GM11168 (cell line): Measurements from ENCODE around the gene PRTG.
"Not testable (repeated sequence)": the region's sequence is repeated elsewhere in the genome, so short reads cannot be mapped to it uniquely, and the experiment has no call there.

Experiments used
- in situ Hi-C: fragments of 300-500 bp; cut with MboI; formaldehyde crosslinking; loops from one replicate; pipeline ENCODE4 v1.12.0; 2022; ENCODE audit warnings: low sequenced_read_pairs; ENCODE audit not compliant: unreplicated experiment

PRTG gene

GRCh38 chr15:55707951-55708350, 35.0 kb downstream of the PRTG start:
- in situ Hi-C loops, result no loop called here

GRCh38 chr15:55707518-55707917, 35.4 kb downstream of the PRTG start:
- in situ Hi-C loops, result no loop called here

- in situ Hi-C loops, result no loop called here
These were observed 39.1 kb downstream of the PRTG start for GRCh38 chr15:55703873-55704301.

GRCh38 chr15:55700876-55701275, 42.1 kb downstream of the PRTG start:
- in situ Hi-C loops, result no loop called here

- in situ Hi-C loops, result no loop called here
These were observed 44.3 kb downstream of the PRTG start for GRCh38 chr15:55698653-55699052.

GRCh38 chr15:55696221-55696620, 46.7 kb downstream of the PRTG start:
- in situ Hi-C loops, result no loop called here

GRCh38 chr15:55695432-55695831, 47.5 kb downstream of the PRTG start:
- in situ Hi-C loops, result no loop called here

- in situ Hi-C loops, result no loop called here
These were observed 48.3 kb downstream of the PRTG start for GRCh38 chr15:55694652-55695150.

GRCh38 chr15:55693116-55693515, 49.8 kb downstream of the PRTG start:
- in situ Hi-C loops, result not testable (repeated sequence)

- in situ Hi-C loops, result no loop called here
These were observed 55.2 kb downstream of the PRTG start for GRCh38 chr15:55687792-55688191.

- in situ Hi-C loops, result no loop called here
These were observed 57.7 kb downstream of the PRTG start for GRCh38 chr15:55685286-55685685.

GRCh38 chr15:55683376-55683775, 59.6 kb downstream of the PRTG start:
- in situ Hi-C loops, result no loop called here

GRCh38 chr15:55681631-55682030, 61.3 kb downstream of the PRTG start:
- in situ Hi-C loops, result no loop called here

- in situ Hi-C loops, result no loop called here
These were observed 66.4 kb downstream of the PRTG start for GRCh38 chr15:55676507-55676906.

- in situ Hi-C loops, result no loop called here
These were observed 69.7 kb downstream of the PRTG start for GRCh38 chr15:55673287-55673686.

GRCh38 chr15:55669270-55669669, 73.7 kb downstream of the PRTG start:
- in situ Hi-C loops, result no loop called here

- in situ Hi-C loops, result no loop called here
These were observed 77.2 kb downstream of the PRTG start for GRCh38 chr15:55665605-55666227.

GRCh38 chr15:55661428-55661827, 81.5 kb downstream of the PRTG start:
- in situ Hi-C loops, result no loop called here

- in situ Hi-C loops, result no loop called here
These were observed 82.8 kb downstream of the PRTG start for GRCh38 chr15:55660153-55660552.

- in situ Hi-C loops, result no loop called here
These were observed 83.5 kb downstream of the PRTG start for GRCh38 chr15:55659481-55659880.

GRCh38 chr15:55658886-55659285, 84.1 kb downstream of the PRTG start:
- in situ Hi-C loops, result no loop called here

GRCh38 chr15:55654561-55655031, 88.4 kb downstream of the PRTG start:
- in situ Hi-C loops, result loop anchor here (5.0 kb wide), 1 partner anchor 133 kb away; no protein-coding TSS in a partner anchor
